GM12878 (cell line): ENCODE data around the gene DCAF17. TPM values are rescaled to one million over a fixed set of nuclear protein-coding genes. Genes with fewer than 3 reads are reported as not detected.

Experiments used
- ATAC-seq: fragments of 200-7000 bp; cut with Tn5 transposase; 3 replicates; pipeline ENCODE4 v1.9.1; 2020; ENCODE audit warnings: mild to moderate bottlenecking, moderate library complexity
- BruUV-seq: library from RNA; stranded (reverse); fragments of 400-500 nt; replicated peaks from 2 replicates; lab custom pipeline; 2021; lab: Mats Ljungman, UMichigan
- CTCF ChIA-PET: fragments of 300-600 bp; sonication (Branson Sonifier 250); formaldehyde crosslinking; extraction: SDS; loops from one replicate; lab custom pipeline; 2021; ENCODE audit warnings: inconsistent platforms; lab: Yijun Ruan, JAX
- POLR2A ChIA-PET: fragments of 350-600 bp; formaldehyde crosslinking; extraction: SDS; loops from one replicate; lab custom pipeline; 2021; ENCODE audit warnings: inconsistent platforms; lab: Charles Lee
- RAD21 ChIA-PET: fragments of 300-600 bp; sonication (Branson Sonifier 250); formaldehyde crosslinking; loops from one replicate; lab custom pipeline; 2023; ENCODE audit warnings: antibody characterized with exemption; ENCODE audit not compliant: unreplicated experiment; lab: Charles Lee
- SMC1A ChIA-PET: fragments of 300-600 bp; sonication (Branson Sonifier 250); formaldehyde crosslinking; loops from one replicate; lab custom pipeline; 2023; ENCODE audit not compliant: unreplicated experiment, uncharacterized antibody; lab: Charles Lee
- DNase-seq: peaks from one replicate; pipeline ENCODE4 v3.0.0-alpha.2; 2011; ENCODE audit warnings: low read depth, low spot score
- FAIRE-seq: peaks from 3 replicates; lab custom pipeline; 2011; peaks lifted over from hg19 to GRCh38; lab: Jason Lieb, UNC
- H2AFZ ChIP-seq: 2 replicates; pipeline ENCODE4 v1.6.0; 2011; ENCODE audit warnings: low read depth, low read length, control low read depth; ENCODE audit not compliant: control insufficient read depth
- H3K27ac ChIP-seq: 2 replicates; pipeline ENCODE4 v1.5.1; 2011; ENCODE audit warnings: control low read depth; ENCODE audit not compliant: control insufficient read depth, insufficient read depth
- H3K27me3 ChIP-seq, 2 experiments: replicated peaks in 1 of 2; 2 replicates each; pipeline versions ENCODE4 v1.6.0 to v1.6.1; 2011; ENCODE audit warnings: low read length in 1 of 2; ENCODE audit not compliant: control insufficient read depth in 2 of 2, insufficient read depth in 2 of 2
- H3K36me3 ChIP-seq, 2 experiments: 2 replicates each; pipeline ENCODE4 v1.5.1; 2011; ENCODE audit warnings: low read length in 1 of 2; ENCODE audit not compliant: control insufficient read depth in 2 of 2, insufficient read depth in 2 of 2
- H3K4me1 ChIP-seq: 2 replicates; pipeline ENCODE4 v1.6.1; 2011; ENCODE audit warnings: mild to moderate bottlenecking, low read length, moderate library complexity, mixed read lengths; ENCODE audit not compliant: control insufficient read depth, insufficient read depth
- H3K4me2 ChIP-seq: 2 replicates; pipeline ENCODE4 v1.6.0; 2011; ENCODE audit warnings: control low read depth; ENCODE audit not compliant: control insufficient read depth, insufficient read depth
- H3K4me3 ChIP-seq: fragments of 200-600 bp; sonication (generic); 2 replicates; pipeline ENCODE4 v1.5.1; 2016
- H3K79me2 ChIP-seq: 2 replicates; pipeline ENCODE4 v1.6.0; 2011; ENCODE audit warnings: low read length; ENCODE audit not compliant: control insufficient read depth, insufficient read depth
- H3K9ac ChIP-seq: 2 replicates; pipeline ENCODE4 v1.8.0; 2011; ENCODE audit warnings: low read length, control low read depth, mixed read lengths; ENCODE audit not compliant: control insufficient read depth, insufficient read depth
- H3K9me3 ChIP-seq: replicated peaks from 3 replicates; pipeline ENCODE4 v1.5.1; 2011; ENCODE audit warnings: mild to moderate bottlenecking, low read length; ENCODE audit not compliant: control insufficient read depth, insufficient read depth
- H4K20me1 ChIP-seq: 2 replicates; pipeline ENCODE4 v1.6.0; 2011; ENCODE audit not compliant: control insufficient read depth, insufficient read depth
- ASH2L ChIP-seq: fragments of 300-600, 200-600 bp; sonication (generic); IDR thresholded peaks from 2 replicates; pipeline ENCODE4 v1.6.1; 2017; ENCODE audit warnings: low read depth, mild to moderate bottlenecking, borderline replicate concordance
- BACH1 ChIP-seq: fragments of 450-650 bp; IDR thresholded peaks from 2 replicates; pipeline ENCODE4 v1.6.1; 2017; ENCODE audit warnings: mild to moderate bottlenecking, borderline replicate concordance
- DPF2 ChIP-seq: fragments of 450-650 bp; IDR thresholded peaks from 2 replicates; pipeline ENCODE4 v1.6.1; 2017; ENCODE audit warnings: mild to moderate bottlenecking
- EGR1 ChIP-seq, 2 experiments: IDR thresholded peaks; 1 replicate in 1 of 2; 2 replicates in 1 of 2; pipeline ENCODE4 v1.6.1; 2011 to 2012; ENCODE audit warnings: low read depth in 2 of 2, low read length in 2 of 2, borderline replicate concordance in 1 of 2, mild to moderate bottlenecking in 1 of 2, moderate library complexity in 1 of 2
- IKZF2 ChIP-seq, 2 experiments: fragments of 450-650 bp; IDR thresholded peaks; 2 replicates each; pipeline ENCODE4 v1.6.1; 2017; ENCODE audit warnings: mild to moderate bottlenecking in 2 of 2, moderate library complexity in 2 of 2
- JUND ChIP-seq: IDR thresholded peaks from 2 replicates; pipeline ENCODE4 v1.6.1; 2012; ENCODE audit warnings: low read depth, mild to moderate bottlenecking, low read length, improper control_type of control experiment, moderate library complexity
- KDM1A ChIP-seq: fragments of 200-600 bp; sonication (generic); IDR thresholded peaks from 2 replicates; pipeline ENCODE4 v1.6.1; 2016; ENCODE audit warnings: borderline replicate concordance
- LARP7 ChIP-seq: fragments of 450-650 bp; IDR thresholded peaks from 2 replicates; pipeline ENCODE4 v1.6.1; 2017; ENCODE audit warnings: mild to moderate bottlenecking
- NBN ChIP-seq: fragments of 450-650 bp; IDR thresholded peaks from 2 replicates; pipeline ENCODE4 v1.6.1; 2016
- POLR2AphosphoS2 ChIP-seq: IDR thresholded peaks from 2 replicates; pipeline ENCODE4 v1.6.1; 2011; ENCODE audit warnings: low read depth, mild to moderate bottlenecking, low read length, improper control_type of control experiment, moderate library complexity
- USF1 ChIP-seq: IDR thresholded peaks from 2 replicates; pipeline ENCODE4 v1.6.1; 2011; ENCODE audit warnings: borderline replicate concordance, low read depth, mild to moderate bottlenecking, moderate library complexity, mixed read lengths, low read length; ENCODE audit not compliant: insufficient read depth; ENCODE audit errors: extremely low read length
- YY1 ChIP-seq: IDR thresholded peaks from 2 replicates; pipeline ENCODE4 v1.6.1; 2011; ENCODE audit warnings: low read depth, mild to moderate bottlenecking, low read length
- WGBS: methylation state at CpG from one replicate; pipeline ENCODE4 v1.1.6; 2016; ENCODE audit warnings: low lambda C conversion rate; ENCODE audit not compliant: insufficient replicate concordance, insufficient coverage; ENCODE audit errors: missing lambda C conversion rate; 5-methylcytosine and 5-hydroxymethylcytosine counted together
- in situ Hi-C: fragments of 300-500 bp; cut with MboI; formaldehyde crosslinking; loops from 9 replicates; pipeline ENCODE4 v1.14.3; 2018; ENCODE audit warnings: mixed read lengths
- intact Hi-C: fragments of 100-400 bp; cut with micrococcal nuclease; formaldehyde crosslinking; loops from one replicate; pipeline ENCODE4 v1.14.2; 2022; ENCODE audit not compliant: unreplicated experiment
- polyA plus RNA-seq, 11 experiments: library from polyadenylated mRNA; depleted of rRNA in 4 of 11; unstranded in 6 of 11; stranded (reverse) in 5 of 11; fragments of >200 nt; fragmentation: Nextera tagmentation in 4 of 11; fragmentation: Illumina TruSeq in 1 of 11; extraction: Ambion mirVana in 4 of 11; extraction: Trizol in 1 of 11; gene quantifications; 1 replicate in 1 of 11; 2 replicates in 10 of 11; pipeline versions ENCODE4 v1.2.1 to v1.2.3, GENCODE V29; 2011 to 2016; ENCODE audit warnings: inconsistent platforms in 2 of 11, missing spikeins in 2 of 11, low read depth in 1 of 11
- total RNA-seq, 4 experiments: library from RNA; depleted of rRNA in 3 of 4; stranded (reverse); fragments of >200 nt in 3 of 4; fragmentation: Illumina TruSeq in 1 of 4; extraction: Trizol in 1 of 4; gene quantifications; 2 replicates each; pipeline versions ENCODE4 v1.2.1 to v1.2.3, GENCODE V29; 2013 to 2021
- TF ChIP-seq, protein P1 (sequence below): fragments of 450-650 bp; IDR thresholded peaks from 2 replicates; pipeline ENCODE4 v1.6.1; 2016; ENCODE audit warnings: mild to moderate bottlenecking
- TF ChIP-seq, protein P2 (sequence below): fragments of 450-650 bp; IDR thresholded peaks from 2 replicates; pipeline ENCODE4 v1.6.1; 2017; ENCODE audit warnings: mild to moderate bottlenecking, moderate library complexity

DCAF17 gene
- total and polyA plus RNA-seq, 10 of the 15 experiments (the other 5 are each of a cell fraction or from before 2014, with no cell fraction given), result 5.2 to 32.9 (median 23.4) TPM

DNA sequence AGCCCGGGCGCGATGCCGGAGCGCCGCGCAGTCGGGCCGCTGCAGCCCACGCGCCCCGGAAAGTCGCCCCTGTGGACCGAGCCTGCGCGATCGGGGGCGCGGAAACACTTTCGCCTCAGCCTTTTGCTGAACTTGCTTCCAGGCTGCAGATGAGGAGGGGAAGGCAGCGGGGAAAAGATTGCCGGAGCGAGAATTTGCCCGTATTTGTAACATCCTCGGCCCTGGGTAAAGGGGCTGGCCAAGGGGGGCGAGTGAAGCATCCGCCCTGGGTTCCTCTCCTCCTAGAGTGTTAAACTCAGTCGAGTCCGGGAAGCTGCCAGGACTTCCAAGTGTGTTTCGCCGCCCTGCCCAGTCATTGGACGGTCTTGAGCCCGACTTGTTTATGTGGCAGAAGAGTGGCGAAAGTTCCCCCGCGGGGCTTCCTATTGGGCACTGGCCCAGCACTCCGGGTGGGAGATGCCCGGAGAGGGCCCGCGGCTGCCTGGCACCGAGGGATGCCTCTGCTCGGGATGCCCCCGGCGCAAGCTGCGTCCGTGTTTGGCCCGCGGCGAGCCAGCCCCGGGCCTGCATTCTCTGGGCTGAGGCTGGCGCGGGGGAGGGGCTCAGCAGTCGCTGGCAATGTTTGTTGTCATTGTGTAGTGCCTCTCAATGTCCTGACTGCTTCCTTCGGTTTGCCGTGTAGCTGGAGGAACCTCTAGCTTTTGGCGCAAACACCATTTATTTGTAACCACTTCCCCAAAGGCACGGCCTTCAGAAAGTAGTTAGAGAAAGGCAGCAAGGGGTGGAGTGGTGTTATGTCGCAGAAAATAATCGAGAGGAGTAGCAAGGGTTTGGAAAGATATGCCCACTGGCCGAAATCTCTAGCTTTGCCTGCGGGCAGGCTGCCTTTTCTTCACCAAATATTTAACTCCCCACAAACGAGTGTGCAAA is 89.3 kb downstream of the DCAF17 start:
- Histone ChIP-seq H3K9me3 (no peaks in the 10 kb centered on the region), H3K27me3 (no peaks in the 10 kb centered on the region), H3K36me3 (no peaks in the 10 kb centered on the region; a peak in 1 of 4 replicates), H3K27ac (peak overlapping the region; percentile 81), H3K9ac (peak overlapping the region; percentile 77), H3K79me2 (peaks cover 54% of the 10 kb centered on the region), H3K4me2 (peak overlapping the region; percentile 85), H2AFZ (peak overlapping the region; percentile 72), H3K4me3 (peak overlapping the region; percentile 95), H3K4me1 (peaks cover 6% of the 10 kb centered on the region; the same call in 1 of the 2 replicates), H4K20me1 (0 out of 2 replicates have a peak, but pooled peaks cover 2% of the 10 kb centered on the region)
- no peak for FAIRE-seq
- intact Hi-C loops (loop anchor here (5.0 to 10.0 kb wide), 3 partner anchors 91 to 369 kb away; partner anchors contain the start of genes DCAF17 and METTL8), in situ Hi-C loops (no loop called here)
- ChIA-PET POLR2A (interaction anchor here (1.0 to 3.7 kb wide), 5 partner anchors 9 to 196 kb away, joined by 3 to 24 read pairs (median 4); no protein-coding TSS in a partner anchor), RAD21 (interaction anchor here (1.2 to 3.7 kb wide), 4 partner anchors 9 to 107 kb away, joined by 3 to 13 read pairs (median 6); no protein-coding TSS in a partner anchor), SMC1A (interaction anchor here (0.6 to 5.5 kb wide), 7 partner anchors 9 to 107 kb away, joined by 3 to 46 read pairs (median 4); partner anchors contain the start of genes DCAF17 and METTL8), CTCF (interaction anchor here (0.7 to 2.6 kb wide), 9 partner anchors 8 to 595 kb away, joined by 3 to 17 read pairs (median 3); partner anchors contain the start of gene GORASP2)
- DNase-seq, result no peak
- 3% methylated on average over 62 of the region's 62 CpGs for WGBS
- BruUV-seq, result no TSS peak
- peak; percentile 70 for ATAC-seq
- no peak for TF ChIP-seq JUND
- TF ChIP-seq IKZF2 (IDR thresholded peaks at IDR 0.05), result peak in 1 of 2 experiments; percentile 8; a peak in 2 of 4 replicates
- TF ChIP-seq LARP7, result 0 out of 2 replicates have a peak, but pooled peaks have one; percentile 13
- TF ChIP-seq EGR1 (IDR thresholded peaks at IDR 0.05; ENCODE audit: borderline replicate concordance in 1 of 2, low read depth in 2 of 2, low read length in 2 of 2), result 0 out of 3 replicates have a peak, but pooled peaks of 1 of the 2 experiments have one; percentile 13
- TF ChIP-seq DPF2, result peak; percentile 32; the same call in 1 of the 2 replicates
- TF ChIP-seq KDM1A, result no peak
- TF ChIP-seq POLR2AphosphoS2, result 0 out of 2 replicates have a peak, but pooled peaks have one; percentile 9
- TF ChIP-seq ASH2L, result 0 out of 2 replicates have a peak, but pooled peaks have one; percentile 48
- 0 out of 2 replicates have a peak, but pooled peaks have one; percentile 36 for TF ChIP-seq BACH1
- TF ChIP-seq, protein P1, sequence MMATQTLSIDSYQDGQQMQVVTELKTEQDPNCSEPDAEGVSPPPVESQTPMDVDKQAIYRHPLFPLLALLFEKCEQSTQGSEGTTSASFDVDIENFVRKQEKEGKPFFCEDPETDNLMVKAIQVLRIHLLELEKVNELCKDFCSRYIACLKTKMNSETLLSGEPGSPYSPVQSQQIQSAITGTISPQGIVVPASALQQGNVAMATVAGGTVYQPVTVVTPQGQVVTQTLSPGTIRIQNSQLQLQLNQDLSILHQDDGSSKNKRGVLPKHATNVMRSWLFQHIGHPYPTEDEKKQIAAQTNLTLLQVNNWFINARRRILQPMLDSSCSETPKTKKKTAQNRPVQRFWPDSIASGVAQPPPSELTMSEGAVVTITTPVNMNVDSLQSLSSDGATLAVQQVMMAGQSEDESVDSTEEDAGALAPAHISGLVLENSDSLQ, result no peak
- TF ChIP-seq YY1, result 0 out of 2 replicates have a peak, but pooled peaks have one; percentile 19
- TF ChIP-seq NBN, result no peak
- peak; percentile 64 for TF ChIP-seq USF1
- TF ChIP-seq, protein P2, sequence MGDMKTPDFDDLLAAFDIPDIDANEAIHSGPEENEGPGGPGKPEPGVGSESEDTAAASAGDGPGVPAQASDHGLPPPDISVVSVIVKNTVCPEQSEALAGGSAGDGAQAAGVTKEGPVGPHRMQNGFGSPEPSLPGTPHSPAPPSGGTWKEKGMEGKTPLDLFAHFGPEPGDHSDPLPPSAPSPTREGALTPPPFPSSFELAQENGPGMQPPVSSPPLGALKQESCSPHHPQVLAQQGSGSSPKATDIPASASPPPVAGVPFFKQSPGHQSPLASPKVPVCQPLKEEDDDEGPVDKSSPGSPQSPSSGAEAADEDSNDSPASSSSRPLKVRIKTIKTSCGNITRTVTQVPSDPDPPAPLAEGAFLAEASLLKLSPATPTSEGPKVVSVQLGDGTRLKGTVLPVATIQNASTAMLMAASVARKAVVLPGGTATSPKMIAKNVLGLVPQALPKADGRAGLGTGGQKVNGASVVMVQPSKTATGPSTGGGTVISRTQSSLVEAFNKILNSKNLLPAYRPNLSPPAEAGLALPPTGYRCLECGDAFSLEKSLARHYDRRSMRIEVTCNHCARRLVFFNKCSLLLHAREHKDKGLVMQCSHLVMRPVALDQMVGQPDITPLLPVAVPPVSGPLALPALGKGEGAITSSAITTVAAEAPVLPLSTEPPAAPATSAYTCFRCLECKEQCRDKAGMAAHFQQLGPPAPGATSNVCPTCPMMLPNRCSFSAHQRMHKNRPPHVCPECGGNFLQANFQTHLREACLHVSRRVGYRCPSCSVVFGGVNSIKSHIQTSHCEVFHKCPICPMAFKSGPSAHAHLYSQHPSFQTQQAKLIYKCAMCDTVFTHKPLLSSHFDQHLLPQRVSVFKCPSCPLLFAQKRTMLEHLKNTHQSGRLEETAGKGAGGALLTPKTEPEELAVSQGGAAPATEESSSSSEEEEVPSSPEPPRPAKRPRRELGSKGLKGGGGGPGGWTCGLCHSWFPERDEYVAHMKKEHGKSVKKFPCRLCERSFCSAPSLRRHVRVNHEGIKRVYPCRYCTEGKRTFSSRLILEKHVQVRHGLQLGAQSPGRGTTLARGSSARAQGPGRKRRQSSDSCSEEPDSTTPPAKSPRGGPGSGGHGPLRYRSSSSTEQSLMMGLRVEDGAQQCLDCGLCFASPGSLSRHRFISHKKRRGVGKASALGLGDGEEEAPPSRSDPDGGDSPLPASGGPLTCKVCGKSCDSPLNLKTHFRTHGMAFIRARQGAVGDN, result peak; percentile 42; the same call in 1 of the 2 replicates
